H1 (cell line): Measurements from ENCODE around the gene MYBPC2.
"Not testable (repeated sequence)": the region's sequence is repeated elsewhere in the genome, so short reads cannot be mapped to it uniquely, and the experiment has no call there.

Experiments
- EP300 ChIP-seq, 2 experiments: IDR thresholded peaks; 1 replicate in 1 of 2; 2 replicates in 1 of 2; pipeline ENCODE4 v1.6.1; 2011 to 2012; ENCODE audit warnings: low read depth in 2 of 2, low read length in 2 of 2, mild to moderate bottlenecking in 2 of 2, borderline replicate concordance in 1 of 2, inconsistent platforms in 1 of 2, moderate library complexity in 1 of 2
- EZH2 ChIP-seq: fragments of 200-600 bp; sonication (generic); IDR thresholded peaks from 2 replicates; pipeline ENCODE4 v1.7.1; 2012; ENCODE audit warnings: low read depth, mild to moderate bottlenecking, moderate library complexity, low read length, inconsistent platforms; ENCODE audit not compliant: severe bottlenecking
- HDAC6 ChIP-seq: IDR thresholded peaks from one replicate; pipeline ENCODE4 v1.7.1; 2012; ENCODE audit warnings: low read depth, mild to moderate bottlenecking, inconsistent platforms, low read length, moderate library complexity
- JUN ChIP-seq: IDR thresholded peaks from 2 replicates; pipeline ENCODE4 v1.6.1; 2011; ENCODE audit warnings: low read depth, mild to moderate bottlenecking, improper control_type of control experiment, low read length
- POLR2A ChIP-seq, 2 experiments: IDR thresholded peaks; 1 replicate in 1 of 2; 2 replicates in 1 of 2; pipeline ENCODE4 v1.6.1; 2011; ENCODE audit warnings: low read depth in 2 of 2, low read length in 2 of 2, mild to moderate bottlenecking in 2 of 2; ENCODE audit errors: control extremely low read depth in 1 of 2
- POU5F1 ChIP-seq: IDR thresholded peaks from 2 replicates; pipeline ENCODE4 v1.6.1; 2011; ENCODE audit warnings: low read depth, mild to moderate bottlenecking, low read length, moderate library complexity
- RAD21 ChIP-seq, 2 experiments: IDR thresholded peaks in 1 of 2; conservative IDR thresholded peaks in 1 of 2; 2 replicates each; pipeline ENCODE4 v1.6.1; 2011; ENCODE audit warnings: low read depth in 2 of 2, low read length in 2 of 2, improper control_type of control experiment in 1 of 2, inconsistent platforms in 1 of 2, mild to moderate bottlenecking in 1 of 2, moderate library complexity in 1 of 2
- SP1 ChIP-seq: IDR thresholded peaks from 2 replicates; pipeline ENCODE4 v1.6.1; 2011; ENCODE audit warnings: low read depth, low read length
- SRF ChIP-seq: IDR thresholded peaks from 2 replicates; pipeline ENCODE4 v1.6.1; 2011; ENCODE audit warnings: mild to moderate bottlenecking, low read depth, low read length, moderate library complexity
- TAF1 ChIP-seq: IDR thresholded peaks from 2 replicates; pipeline ENCODE4 v1.6.1; 2011; ENCODE audit warnings: mild to moderate bottlenecking, low read depth, low read length
- TCF12 ChIP-seq: IDR thresholded peaks from 2 replicates; pipeline ENCODE4 v1.6.1; 2011; ENCODE audit warnings: low read depth, mild to moderate bottlenecking, low read length
- TF ChIP-seq, protein P1 (sequence below), 3 experiments: IDR thresholded peaks; 1 replicate in 2 of 3; 2 replicates in 1 of 3; pipeline versions ENCODE4 v1.5.1 to v1.6.1; 2011; ENCODE audit warnings: low read length in 3 of 3, mild to moderate bottlenecking in 3 of 3, inconsistent platforms in 2 of 3, low read depth in 1 of 3, moderate library complexity in 1 of 3; ENCODE audit not compliant: insufficient read depth in 1 of 3; ENCODE audit errors: control extremely low read depth in 1 of 3
- TF ChIP-seq, protein P2 (sequence below): IDR thresholded peaks from 2 replicates; pipeline ENCODE4 v1.6.1; 2011; ENCODE audit warnings: low read length, improper control_type of control experiment
- TF ChIP-seq, protein P3 (sequence below): IDR thresholded peaks from 2 replicates; pipeline ENCODE4 v1.6.1; 2012; ENCODE audit warnings: inconsistent platforms

DNA sequence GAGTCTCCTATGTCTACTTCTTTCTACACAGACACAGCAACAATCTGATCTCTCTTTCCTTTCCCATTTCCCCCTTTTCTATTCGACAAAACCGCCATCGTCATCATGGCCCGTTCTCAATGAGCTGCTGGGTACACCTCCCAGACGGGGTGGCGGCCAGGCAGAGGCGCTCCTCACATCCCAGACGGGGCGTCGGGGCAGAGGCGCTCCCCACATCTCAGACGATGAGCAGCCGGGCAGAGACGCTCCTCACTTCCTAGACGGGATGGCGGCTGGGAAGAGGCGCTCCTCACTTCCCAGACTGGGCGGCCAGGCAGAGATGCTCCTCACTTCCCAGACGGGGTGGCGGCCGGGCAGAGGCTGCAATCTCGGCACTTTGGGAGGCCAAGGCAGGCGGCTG lies 41.7 kb upstream of the MYBPC2 start:
- not testable (repeated sequence) for TF ChIP-seq JUN; EP300 (IDR thresholded peaks at IDR 0.05; ENCODE audit: borderline replicate concordance in 1 of 2, low read depth in 2 of 2, low read length in 2 of 2); TCF12; SP1; EZH2; HDAC6; SRF; POLR2A (IDR thresholded peaks at IDR 0.05; ENCODE audit: control extremely low read depth in 1 of 2, low read depth in 2 of 2, low read length in 2 of 2); RAD21 (IDR thresholded peaks at IDR 0.05 in 1 of 2, conservative IDR thresholded peaks at IDR 0.05 in 1 of 2; ENCODE audit: low read depth in 2 of 2, low read length in 2 of 2); POU5F1; TAF1
- TF ChIP-seq, protein P1, sequence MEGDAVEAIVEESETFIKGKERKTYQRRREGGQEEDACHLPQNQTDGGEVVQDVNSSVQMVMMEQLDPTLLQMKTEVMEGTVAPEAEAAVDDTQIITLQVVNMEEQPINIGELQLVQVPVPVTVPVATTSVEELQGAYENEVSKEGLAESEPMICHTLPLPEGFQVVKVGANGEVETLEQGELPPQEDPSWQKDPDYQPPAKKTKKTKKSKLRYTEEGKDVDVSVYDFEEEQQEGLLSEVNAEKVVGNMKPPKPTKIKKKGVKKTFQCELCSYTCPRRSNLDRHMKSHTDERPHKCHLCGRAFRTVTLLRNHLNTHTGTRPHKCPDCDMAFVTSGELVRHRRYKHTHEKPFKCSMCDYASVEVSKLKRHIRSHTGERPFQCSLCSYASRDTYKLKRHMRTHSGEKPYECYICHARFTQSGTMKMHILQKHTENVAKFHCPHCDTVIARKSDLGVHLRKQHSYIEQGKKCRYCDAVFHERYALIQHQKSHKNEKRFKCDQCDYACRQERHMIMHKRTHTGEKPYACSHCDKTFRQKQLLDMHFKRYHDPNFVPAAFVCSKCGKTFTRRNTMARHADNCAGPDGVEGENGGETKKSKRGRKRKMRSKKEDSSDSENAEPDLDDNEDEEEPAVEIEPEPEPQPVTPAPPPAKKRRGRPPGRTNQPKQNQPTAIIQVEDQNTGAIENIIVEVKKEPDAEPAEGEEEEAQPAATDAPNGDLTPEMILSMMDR (IDR thresholded peaks at IDR 0.05; ENCODE audit: control extremely low read depth in 1 of 3, insufficient read depth in 1 of 3, low read depth in 1 of 3, low read length in 3 of 3): not testable (repeated sequence)
- TF ChIP-seq, protein P2, sequence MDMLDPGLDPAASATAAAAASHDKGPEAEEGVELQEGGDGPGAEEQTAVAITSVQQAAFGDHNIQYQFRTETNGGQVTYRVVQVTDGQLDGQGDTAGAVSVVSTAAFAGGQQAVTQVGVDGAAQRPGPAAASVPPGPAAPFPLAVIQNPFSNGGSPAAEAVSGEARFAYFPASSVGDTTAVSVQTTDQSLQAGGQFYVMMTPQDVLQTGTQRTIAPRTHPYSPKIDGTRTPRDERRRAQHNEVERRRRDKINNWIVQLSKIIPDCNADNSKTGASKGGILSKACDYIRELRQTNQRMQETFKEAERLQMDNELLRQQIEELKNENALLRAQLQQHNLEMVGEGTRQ: not testable (repeated sequence)
- TF ChIP-seq, protein P3, sequence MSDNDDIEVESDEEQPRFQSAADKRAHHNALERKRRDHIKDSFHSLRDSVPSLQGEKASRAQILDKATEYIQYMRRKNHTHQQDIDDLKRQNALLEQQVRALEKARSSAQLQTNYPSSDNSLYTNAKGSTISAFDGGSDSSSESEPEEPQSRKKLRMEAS: not testable (repeated sequence)
